Measurements from ENCODE around the gene TTL. TPM values are rescaled to one million over a fixed set of nuclear protein-coding genes. Genes with fewer than 3 reads are reported as not detected.

Gene TTL
- total RNA-seq, 3 donors from 2014 or later (not counting 1 experiment from before 2014, with no cell fraction given), result 14.3 to 26.8 (median 26.4) TPM

- H3K9me3 Mint-ChIP-seq, result no peaks in the 10 kb centered on the region
Observed at GRCh38 chr2:112459372-112459771, 22.6 kb upstream of the TTL start.

GRCh38 chr2:112462178-112462577, 19.8 kb upstream of the TTL start:
- no peak overlapping the region for H3K27ac Mint-ChIP-seq
- 86% methylated on average over 5 of the region's 5 CpGs for WGBS (ENCODE audit: insufficient coverage)
- ATAC-seq, result no peak

More at GRCh38 chr2:112459372-112459771, 22.6 kb upstream of the TTL start:
- H3K4me3 Mint-ChIP-seq, result no peak overlapping the region
- Histone ChIP-seq H3K4me1 (ENCODE audit: control insufficient read depth, insufficient read depth, low read length) (no peaks in the 10 kb centered on the region), H3K27ac (ENCODE audit: low read length) (no peak overlapping the region), H3K27me3 (ENCODE audit: control insufficient read depth, insufficient read depth, low read length) (no peaks in the 10 kb centered on the region), H3K4me3 (ENCODE audit: low read length) (no peak overlapping the region), H3K9me3 (ENCODE audit: control insufficient read depth, insufficient read depth, low read length) (no peaks in the 10 kb centered on the region), H3K36me3 (ENCODE audit: control insufficient read depth, insufficient read depth, low read length) (no peaks in the 10 kb centered on the region)
- peaks cover 16 to 27% of the 10 kb centered on the region in 2 donors for H3K27me3 Mint-ChIP-seq (ENCODE audit: low read depth in 2 of 2)
- no peak for TF ChIP-seq CTCF (IDR thresholded peaks at IDR 0.05)
- ATAC-seq (no peak), DNase-seq (no peak)
- intact Hi-C loops (cut with micrococcal nuclease), result no loop called here
- H3K36me3 Mint-ChIP-seq, result no peaks in the 10 kb centered on the region
- H3K4me1 Mint-ChIP-seq, result no peaks in the 10 kb centered on the region
- 100% methylated on average over 1 of the region's 1 CpG for WGBS (ENCODE audit: insufficient coverage)
- no peak overlapping the region for H3K27ac Mint-ChIP-seq

GRCh38 chr2:112463256-112463655, 18.7 kb upstream of the TTL start:
- H3K4me3 ChIP-seq (ENCODE audit: low read length), result no peak overlapping the region
- H3K9me3 ChIP-seq (ENCODE audit: control insufficient read depth, insufficient read depth, low read length), result no peaks in the 10 kb centered on the region
- no peak overlapping the region for H3K27ac ChIP-seq (ENCODE audit: low read length)
- H3K27me3 Mint-ChIP-seq (ENCODE audit: low read depth in 2 of 2), result peaks cover 13 to 41% of the 10 kb centered on the region in 2 donors
- no peak for TF ChIP-seq CTCF (IDR thresholded peaks at IDR 0.05)
- no peaks in the 10 kb centered on the region for H3K9me3 Mint-ChIP-seq
- DNase-seq (no peak), ATAC-seq (no peak)
- H3K4me3 Mint-ChIP-seq, result no peak overlapping the region
- H3K27me3 ChIP-seq (ENCODE audit: control insufficient read depth, insufficient read depth, low read length), result no peaks in the 10 kb centered on the region
- 100% methylated on average over 1 of the region's 1 CpG for WGBS (ENCODE audit: insufficient coverage)
- no peak overlapping the region for H3K27ac Mint-ChIP-seq
- no peaks in the 10 kb centered on the region for H3K36me3 ChIP-seq (ENCODE audit: control insufficient read depth, insufficient read depth, low read length)
- no peaks in the 10 kb centered on the region for H3K36me3 Mint-ChIP-seq
- H3K4me1 ChIP-seq (ENCODE audit: control insufficient read depth, insufficient read depth, low read length), result no peaks in the 10 kb centered on the region
- intact Hi-C loops (cut with micrococcal nuclease), result no loop called here
- no peaks in the 10 kb centered on the region for H3K4me1 Mint-ChIP-seq

More at GRCh38 chr2:112462178-112462577, 19.8 kb upstream of the TTL start:
- no peaks in the 10 kb centered on the region for H3K9me3 Mint-ChIP-seq
- H3K27me3 ChIP-seq (ENCODE audit: control insufficient read depth, insufficient read depth, low read length), result no peaks in the 10 kb centered on the region
- intact Hi-C loops (cut with micrococcal nuclease), result no loop called here
- H3K4me3 ChIP-seq (ENCODE audit: low read length), result no peak overlapping the region
- no peaks in the 10 kb centered on the region for H3K4me1 Mint-ChIP-seq
- no peaks in the 10 kb centered on the region for H3K36me3 Mint-ChIP-seq
- H3K27me3 Mint-ChIP-seq (ENCODE audit: low read depth in 2 of 2), result peaks cover 13 to 30% of the 10 kb centered on the region in 2 donors
- no peaks in the 10 kb centered on the region for H3K9me3 ChIP-seq (ENCODE audit: control insufficient read depth, insufficient read depth, low read length)
- no peak overlapping the region for H3K4me3 Mint-ChIP-seq
- no peak for DNase-seq
- no peak overlapping the region for H3K27ac ChIP-seq (ENCODE audit: low read length)
- H3K4me1 ChIP-seq (ENCODE audit: control insufficient read depth, insufficient read depth, low read length), result no peaks in the 10 kb centered on the region
- no peaks in the 10 kb centered on the region for H3K36me3 ChIP-seq (ENCODE audit: control insufficient read depth, insufficient read depth, low read length)
- no peak for TF ChIP-seq CTCF (IDR thresholded peaks at IDR 0.05)

- ATAC-seq, result no peak
Observed at GRCh38 chr2:112465382-112465781, 16.6 kb upstream of the TTL start.

More at GRCh38 chr2:112465382-112465781, 16.6 kb upstream of the TTL start:
- 57% methylated on average over 3 of the region's 3 CpGs for WGBS (ENCODE audit: insufficient coverage)
- no peak overlapping the region for H3K4me3 Mint-ChIP-seq
- intact Hi-C loops (cut with micrococcal nuclease), result no loop called here
- no peaks in the 10 kb centered on the region for H3K36me3 Mint-ChIP-seq
- no peak for DNase-seq
- peaks cover 11 to 52% of the 10 kb centered on the region in 2 donors for H3K27me3 Mint-ChIP-seq (ENCODE audit: low read depth in 2 of 2)
- H3K9me3 ChIP-seq (ENCODE audit: control insufficient read depth, insufficient read depth, low read length), result no peaks in the 10 kb centered on the region
- H3K36me3 ChIP-seq (ENCODE audit: control insufficient read depth, insufficient read depth, low read length), result no peaks in the 10 kb centered on the region
- H3K27me3 ChIP-seq (ENCODE audit: control insufficient read depth, insufficient read depth, low read length), result no peaks in the 10 kb centered on the region
- TF ChIP-seq CTCF (IDR thresholded peaks at IDR 0.05), result no peak
- no peak overlapping the region for H3K4me3 ChIP-seq (ENCODE audit: low read length)
- H3K27ac Mint-ChIP-seq, result no peak overlapping the region
- no peak overlapping the region for H3K27ac ChIP-seq (ENCODE audit: low read length)
- H3K9me3 Mint-ChIP-seq, result no peaks in the 10 kb centered on the region
- H3K4me1 Mint-ChIP-seq, result no peaks in the 10 kb centered on the region
- no peaks in the 10 kb centered on the region for H3K4me1 ChIP-seq (ENCODE audit: control insufficient read depth, insufficient read depth, low read length)
